ENCODE results near the gene LARP4.

Gene LARP4

DNA sequence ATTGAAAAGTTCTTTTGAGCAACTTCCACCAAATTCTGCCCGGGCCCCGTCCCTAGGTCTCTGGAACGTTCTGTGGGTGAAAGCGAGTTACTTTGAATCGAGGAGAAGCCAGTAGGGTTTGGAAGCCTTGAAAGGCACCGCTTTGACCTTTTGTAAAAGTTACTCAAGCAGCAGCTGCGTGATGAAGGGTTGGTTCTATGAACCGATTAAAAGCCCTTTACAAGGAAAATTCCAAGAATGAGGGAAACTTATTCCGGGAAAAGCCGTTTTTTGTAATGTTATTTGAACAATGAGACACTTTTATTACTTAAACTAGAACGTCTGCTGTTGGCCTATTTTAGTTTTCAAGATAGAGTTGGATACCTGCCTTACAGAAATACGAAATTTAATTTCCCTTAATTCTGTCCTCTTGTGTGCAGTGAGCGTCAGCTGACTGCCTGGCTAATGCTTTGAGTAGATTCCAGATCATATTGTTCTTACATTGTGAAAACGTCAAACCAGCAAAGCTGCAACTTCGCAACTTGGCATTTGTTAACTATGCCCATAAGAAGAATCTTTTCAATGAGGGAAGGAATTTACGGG lies 906 bp downstream of the LARP4 start:
- Histone ChIP-seq H4K91ac (ENCODE audit: low read depth, low read length) (peak overlapping the region; percentile 71), H2BK12ac (ENCODE audit: low read length) (no peak overlapping the region), H2BK5ac (ENCODE audit: low read depth, low read length, poor library complexity) (peak overlapping the region; percentile 60), H3K4ac (ENCODE audit: low read depth, low read length) (peak overlapping the region; percentile 76), H3K4me1 (ENCODE audit: control insufficient read depth in 1 of 2, insufficient read depth in 2 of 2, low read length in 2 of 2) (no peaks in the 10 kb centered on the region), H3K23ac (ENCODE audit: low read length) (no peak overlapping the region), H4K8ac (ENCODE audit: low read depth, low read length) (no peak overlapping the region), H2AK5ac (ENCODE audit: low read length) (no peak overlapping the region), H2AFZ (ENCODE audit: insufficient read depth, low read length, poor library complexity) (peak overlapping the region; percentile 9), H3K79me1 (ENCODE audit: low read length) (peaks cover 7% of the 10 kb centered on the region), H3K27me3 (ENCODE audit: insufficient read depth, low read length) (no peaks in the 10 kb centered on the region), H3K9me3 (ENCODE audit: insufficient read depth, low read depth, low read length) (peaks cover 4% of the 10 kb centered on the region), H3K36me3 (ENCODE audit: control insufficient read depth in 1 of 2, insufficient read depth in 2 of 2, low read length in 2 of 2) (peaks cover 0 to 2% of the 10 kb centered on the region in 2 experiments), H3K27ac (ENCODE audit: low read depth, low read length) (peak overlapping the region; percentile 91), H3K9ac (ENCODE audit: low read length) (peak overlapping the region; percentile 98), H4K12ac (ENCODE audit: low read depth, low read length) (peak overlapping the region; percentile 55), H3K18ac (ENCODE audit: low read length) (peak overlapping the region; percentile 53), H3K14ac (ENCODE audit: low read length) (no peak overlapping the region), H3K4me3 (ENCODE audit: low read depth, low read length) (peak overlapping the region; percentile 97), H3K4me2 (ENCODE audit: low read length) (peak overlapping the region; percentile 70), H3K79me2 (ENCODE audit: control insufficient read depth, insufficient read depth, low read length, poor library complexity) (peaks cover 12% of the 10 kb centered on the region), H2BK120ac (ENCODE audit: insufficient read depth, low read length, poor library complexity) (peak overlapping the region; percentile 45)
- no CpG with 5 or more reads among the region's 16 CpGs for WGBS (ENCODE audit: extremely low coverage, insufficient coverage, insufficient read length)
- DNase-seq: peak in 1 of 2 donors; percentile 65

GRCh38 chr12:50402264-50403000 lies 1.7 kb downstream of the LARP4 start:
- WGBS (ENCODE audit: extremely low coverage, insufficient coverage, insufficient read length): no CpG with 5 or more reads among the region's 7 CpGs

GRCh38 chr12:50403001-50403440 lies 2.3 kb downstream of the LARP4 start:
- H3K4ac ChIP-seq (ENCODE audit: low read depth, low read length): no peak overlapping the region
- H3K9me3 ChIP-seq (ENCODE audit: insufficient read depth, low read depth, low read length): peaks cover 4% of the 10 kb centered on the region
- H3K4me3 ChIP-seq (ENCODE audit: low read depth, low read length): no peak overlapping the region
- no peak for DNase-seq
- no peak overlapping the region for H2AK5ac ChIP-seq (ENCODE audit: low read length)
- H3K4me2 ChIP-seq (ENCODE audit: low read length): no peak overlapping the region
- no peaks in the 10 kb centered on the region for H3K27me3 ChIP-seq (ENCODE audit: insufficient read depth, low read length)
- H2BK5ac ChIP-seq (ENCODE audit: low read depth, low read length, poor library complexity): no peak overlapping the region
- no peak overlapping the region for H4K12ac ChIP-seq (ENCODE audit: low read depth, low read length)
- H3K27ac ChIP-seq (ENCODE audit: low read depth, low read length): no peak overlapping the region
- no peak overlapping the region for H3K9ac ChIP-seq (ENCODE audit: low read length)
- H3K18ac ChIP-seq (ENCODE audit: low read length): no peak overlapping the region
- H3K79me1 ChIP-seq (ENCODE audit: low read length): peaks cover 7% of the 10 kb centered on the region
- no peak overlapping the region for H2AFZ ChIP-seq (ENCODE audit: insufficient read depth, low read length, poor library complexity)
- WGBS (ENCODE audit: extremely low coverage, insufficient coverage, insufficient read length): no CpG with 5 or more reads among the region's 3 CpGs
- peaks cover 16% of the 10 kb centered on the region for H3K79me2 ChIP-seq (ENCODE audit: control insufficient read depth, insufficient read depth, low read length, poor library complexity)
- no peaks in the 10 kb centered on the region for H3K4me1 ChIP-seq (ENCODE audit: control insufficient read depth in 1 of 2, insufficient read depth in 2 of 2, low read length in 2 of 2)
- no peak overlapping the region for H4K8ac ChIP-seq (ENCODE audit: low read depth, low read length)
- no peak overlapping the region for H3K23ac ChIP-seq (ENCODE audit: low read length)
- H4K91ac ChIP-seq (ENCODE audit: low read depth, low read length): no peak overlapping the region
- no peak overlapping the region for H2BK120ac ChIP-seq (ENCODE audit: insufficient read depth, low read length, poor library complexity)
- H2BK12ac ChIP-seq (ENCODE audit: low read length): no peak overlapping the region
- H3K14ac ChIP-seq (ENCODE audit: low read length): no peak overlapping the region
- H3K36me3 ChIP-seq (ENCODE audit: control insufficient read depth in 1 of 2, insufficient read depth in 2 of 2, low read length in 2 of 2): peaks cover 0 to 7% of the 10 kb centered on the region in 2 experiments

More at GRCh38 chr12:50402264-50403000, 1.7 kb downstream of the LARP4 start:
- H3K79me2 ChIP-seq (ENCODE audit: control insufficient read depth, insufficient read depth, low read length, poor library complexity): peaks cover 16% of the 10 kb centered on the region
- H3K27ac ChIP-seq (ENCODE audit: low read depth, low read length): no peak overlapping the region
- peaks cover 4% of the 10 kb centered on the region for H3K9me3 ChIP-seq (ENCODE audit: insufficient read depth, low read depth, low read length)
- H3K27me3 ChIP-seq (ENCODE audit: insufficient read depth, low read length): no peaks in the 10 kb centered on the region
- no peak overlapping the region for H3K14ac ChIP-seq (ENCODE audit: low read length)
- H2BK120ac ChIP-seq (ENCODE audit: insufficient read depth, low read length, poor library complexity): no peak overlapping the region
- no peak overlapping the region for H3K23ac ChIP-seq (ENCODE audit: low read length)
- H3K9ac ChIP-seq (ENCODE audit: low read length): no peak overlapping the region
- peak in 1 of 2 donors; percentile 8 for DNase-seq
- no peak overlapping the region for H3K18ac ChIP-seq (ENCODE audit: low read length)
- H2AFZ ChIP-seq (ENCODE audit: insufficient read depth, low read length, poor library complexity): no peak overlapping the region
- H2BK12ac ChIP-seq (ENCODE audit: low read length): no peak overlapping the region
- H3K79me1 ChIP-seq (ENCODE audit: low read length): peaks cover 7% of the 10 kb centered on the region
- H3K4ac ChIP-seq (ENCODE audit: low read depth, low read length): peak overlapping the region; percentile 86
- no peak overlapping the region for H4K91ac ChIP-seq (ENCODE audit: low read depth, low read length)
- H3K36me3 ChIP-seq (ENCODE audit: control insufficient read depth in 1 of 2, insufficient read depth in 2 of 2, low read length in 2 of 2): peaks cover 0 to 5% of the 10 kb centered on the region in 2 experiments
- H3K4me2 ChIP-seq (ENCODE audit: low read length): peak overlapping the region; percentile 58
- H4K12ac ChIP-seq (ENCODE audit: low read depth, low read length): no peak overlapping the region
- H3K4me3 ChIP-seq (ENCODE audit: low read depth, low read length): no peak overlapping the region
- no peaks in the 10 kb centered on the region for H3K4me1 ChIP-seq (ENCODE audit: control insufficient read depth in 1 of 2, insufficient read depth in 2 of 2, low read length in 2 of 2)
- no peak overlapping the region for H2BK5ac ChIP-seq (ENCODE audit: low read depth, low read length, poor library complexity)
- H2AK5ac ChIP-seq (ENCODE audit: low read length): no peak overlapping the region
- no peak overlapping the region for H4K8ac ChIP-seq (ENCODE audit: low read depth, low read length)

DNA sequence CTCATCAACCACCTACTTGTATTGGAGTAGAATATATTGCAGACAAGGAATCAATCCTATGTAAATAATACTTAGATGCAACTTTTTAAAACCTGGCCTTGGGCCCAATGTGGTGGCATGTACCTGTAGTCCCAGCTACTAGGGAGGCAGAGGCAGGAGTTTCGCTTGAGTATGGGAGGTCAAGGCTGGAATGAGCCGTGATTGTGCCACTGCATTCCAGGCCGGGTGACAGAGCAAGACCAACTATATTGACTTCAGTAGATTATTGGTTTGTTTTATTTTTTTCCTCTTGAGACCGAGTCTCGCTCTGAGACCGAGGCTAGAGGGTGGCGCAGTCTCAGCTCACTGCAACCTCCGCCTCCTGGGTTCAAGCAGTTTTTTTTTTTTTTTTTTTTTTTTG lies 3.6 kb downstream of the LARP4 start:
- peaks cover 17% of the 10 kb centered on the region for H3K79me2 ChIP-seq (ENCODE audit: control insufficient read depth, insufficient read depth, low read length, poor library complexity)
- peaks cover 0 to 7% of the 10 kb centered on the region in 2 experiments for H3K36me3 ChIP-seq (ENCODE audit: control insufficient read depth in 1 of 2, insufficient read depth in 2 of 2, low read length in 2 of 2)
- H2BK120ac ChIP-seq (ENCODE audit: insufficient read depth, low read length, poor library complexity): no peak overlapping the region
- H3K14ac ChIP-seq (ENCODE audit: low read length): no peak overlapping the region
- no peak overlapping the region for H2AK5ac ChIP-seq (ENCODE audit: low read length)
- no peak overlapping the region for H3K27ac ChIP-seq (ENCODE audit: low read depth, low read length)
- no peak overlapping the region for H3K23ac ChIP-seq (ENCODE audit: low read length)
- no peak overlapping the region for H3K4me2 ChIP-seq (ENCODE audit: low read length)
- H3K4me1 ChIP-seq (ENCODE audit: control insufficient read depth in 1 of 2, insufficient read depth in 2 of 2, low read length in 2 of 2): no peaks in the 10 kb centered on the region
- no peak overlapping the region for H3K9ac ChIP-seq (ENCODE audit: low read length)
- DNase-seq: peak; percentile 48 to 74
- H4K91ac ChIP-seq (ENCODE audit: low read depth, low read length): no peak overlapping the region
- H2BK5ac ChIP-seq (ENCODE audit: low read depth, low read length, poor library complexity): no peak overlapping the region
- H3K27me3 ChIP-seq (ENCODE audit: insufficient read depth, low read length): no peaks in the 10 kb centered on the region
- peaks cover 7% of the 10 kb centered on the region for H3K79me1 ChIP-seq (ENCODE audit: low read length)
- H3K4me3 ChIP-seq (ENCODE audit: low read depth, low read length): no peak overlapping the region
- no peak overlapping the region for H2AFZ ChIP-seq (ENCODE audit: insufficient read depth, low read length, poor library complexity)
- no peak overlapping the region for H4K12ac ChIP-seq (ENCODE audit: low read depth, low read length)
- H3K4ac ChIP-seq (ENCODE audit: low read depth, low read length): peak overlapping the region; percentile 99
- WGBS (ENCODE audit: extremely low coverage, insufficient coverage, insufficient read length): no CpG with 5 or more reads among the region's 8 CpGs
- H3K18ac ChIP-seq (ENCODE audit: low read length): no peak overlapping the region
- no peak overlapping the region for H4K8ac ChIP-seq (ENCODE audit: low read depth, low read length)
- no peak overlapping the region for H2BK12ac ChIP-seq (ENCODE audit: low read length)
- peaks cover 4% of the 10 kb centered on the region for H3K9me3 ChIP-seq (ENCODE audit: insufficient read depth, low read depth, low read length)

Measured in trophoblast cell (in vitro differentiated cells and primary cell).